IMR-90 (cell line): ENCODE measurements around the gene MAP3K13. TPM values are rescaled to one million over a fixed set of nuclear protein-coding genes. Genes with fewer than 3 reads are reported as not detected.

Experiments
- ATAC-seq: fragments of 200-7000 bp; cut with Tn5 transposase; 2 replicates; pipeline ENCODE4 v1.9.1; 2020; ENCODE audit warnings: low read depth, mild to moderate bottlenecking, moderate library complexity
- BruUV-seq: library from RNA; stranded (reverse); fragments of 400-500 nt; replicated peaks from 2 replicates; lab custom pipeline; 2021; lab: Mats Ljungman, UMichigan
- CTCF ChIA-PET: fragments of 300-600 bp; formaldehyde crosslinking; extraction: SDS; loops from one replicate; lab custom pipeline; 2021; ENCODE audit warnings: antibody characterized with exemption; lab: Yijun Ruan, JAX
- POLR2A ChIA-PET: fragments of 300-600 bp; sonication (Branson Sonifier 250); formaldehyde crosslinking; loops from one replicate; lab custom pipeline; 2022; ENCODE audit warnings: antibody characterized with exemption; ENCODE audit not compliant: unreplicated experiment; lab: Charles Lee
- DNase-seq: peaks from one replicate; pipeline ENCODE4 v3.0.0; 2013
- H2AFZ ChIP-seq: replicated peaks from 2 replicates; pipeline ENCODE3; 2013; ENCODE audit warnings: low read length, mild to moderate bottlenecking; ENCODE audit not compliant: poor library complexity
- H2AK5ac ChIP-seq: 2 replicates; pipeline ENCODE4 v1.6.1; 2013; ENCODE audit warnings: low read depth, low read length, inconsistent platforms
- H2AK9ac ChIP-seq: replicated peaks from 2 replicates; pipeline ENCODE3; 2013; ENCODE audit warnings: mild to moderate bottlenecking, low read depth, low read length, moderate library complexity; ENCODE audit not compliant: poor library complexity
- H2BK120ac ChIP-seq: 2 replicates; pipeline ENCODE4 v1.6.1; 2013; ENCODE audit warnings: low read depth, low read length, inconsistent platforms
- H2BK15ac ChIP-seq: 3 replicates; pipeline ENCODE4 v1.6.1; 2013; ENCODE audit warnings: low read depth, low read length, inconsistent platforms
- H2BK20ac ChIP-seq: 2 replicates; pipeline ENCODE4 v1.6.1; 2013; ENCODE audit warnings: low read depth, mild to moderate bottlenecking, inconsistent platforms, low read length, moderate library complexity
- H2BK5ac ChIP-seq: 2 replicates; pipeline ENCODE4 v1.6.1; 2013; ENCODE audit warnings: mild to moderate bottlenecking, low read depth, low read length, inconsistent platforms; ENCODE audit not compliant: poor library complexity, severe bottlenecking
- H3K14ac ChIP-seq: replicated peaks from 2 replicates; pipeline ENCODE4 v1.6.1; 2013; ENCODE audit warnings: low read depth, low read length, inconsistent platforms
- H3K18ac ChIP-seq: 2 replicates; pipeline ENCODE4 v1.6.1; 2013; ENCODE audit warnings: low read depth, low read length, control low read depth
- H3K23ac ChIP-seq: 2 replicates; pipeline ENCODE4 v1.6.1; 2013; ENCODE audit warnings: low read depth, low read length, inconsistent platforms
- H3K27ac ChIP-seq: 2 replicates; pipeline ENCODE4 v1.5.1; 2013; ENCODE audit warnings: mild to moderate bottlenecking, control low read depth, low read length; ENCODE audit not compliant: insufficient read depth
- H3K27me3 ChIP-seq: 2 replicates; pipeline ENCODE4 v1.6.1; 2013; ENCODE audit warnings: low read length; ENCODE audit not compliant: control insufficient read depth, insufficient read depth
- H3K36me3 ChIP-seq: 2 replicates; pipeline ENCODE4 v1.6.1; 2013; ENCODE audit warnings: low read length, mixed read lengths; ENCODE audit not compliant: control insufficient read depth, insufficient read depth
- H3K4ac ChIP-seq: 2 replicates; pipeline ENCODE4 v1.6.1; 2013; ENCODE audit warnings: low read depth, low read length, inconsistent platforms
- H3K4me1 ChIP-seq: 2 replicates; pipeline ENCODE4 v1.6.1; 2013; ENCODE audit warnings: low read length, mixed read lengths; ENCODE audit not compliant: control insufficient read depth, insufficient read depth
- H3K4me2 ChIP-seq: 2 replicates; pipeline ENCODE4 v1.6.1; 2013; ENCODE audit warnings: low read depth, mild to moderate bottlenecking, control low read depth, low read length, moderate library complexity
- H3K4me3 ChIP-seq: 2 replicates; pipeline ENCODE4 v1.5.1; 2013; ENCODE audit warnings: low read depth, mild to moderate bottlenecking, control low read depth, low read length, moderate library complexity; ENCODE audit not compliant: insufficient read depth
- H3K56ac ChIP-seq: 2 replicates; pipeline ENCODE4 v1.6.1; 2013; ENCODE audit warnings: low read length, inconsistent platforms; ENCODE audit not compliant: insufficient read depth; ENCODE audit errors: extremely low read depth
- H3K79me1 ChIP-seq, 2 experiments: 2 replicates each; pipeline ENCODE4 v1.6.1; 2013; ENCODE audit warnings: low read length in 2 of 2, inconsistent platforms in 1 of 2, low read depth in 1 of 2
- H3K9ac ChIP-seq: 2 replicates; pipeline ENCODE4 v1.6.1; 2013; ENCODE audit warnings: low read depth, low read length, control low read depth
- H3K9me1 ChIP-seq: 2 replicates; pipeline ENCODE4 v1.6.1; 2013; ENCODE audit warnings: low read length, inconsistent platforms; ENCODE audit not compliant: insufficient read depth
- H3K9me3 ChIP-seq: 2 replicates; pipeline ENCODE4 v1.6.1; 2013; ENCODE audit warnings: low read length; ENCODE audit not compliant: control insufficient read depth, insufficient read depth
- H4K20me1 ChIP-seq: 2 replicates; pipeline ENCODE4 v1.6.1; 2013; ENCODE audit warnings: low read length, inconsistent platforms; ENCODE audit not compliant: insufficient read depth
- H4K5ac ChIP-seq: 2 replicates; pipeline ENCODE4 v1.6.1; 2013; ENCODE audit warnings: mild to moderate bottlenecking, low read depth, low read length, control low read depth
- H4K8ac ChIP-seq, 2 experiments: 2 replicates each; pipeline ENCODE4 v1.6.1; 2013; ENCODE audit warnings: low read depth in 2 of 2, low read length in 2 of 2, control low read depth in 1 of 2, inconsistent platforms in 1 of 2
- H4K91ac ChIP-seq: 2 replicates; pipeline ENCODE4 v1.6.1; 2013; ENCODE audit warnings: low read depth, low read length, inconsistent platforms; ENCODE audit not compliant: insufficient read depth
- BHLHE40 ChIP-seq: fragments of 150-350 bp; IDR thresholded peaks from 2 replicates; pipeline ENCODE4 v1.6.1; 2016; ENCODE audit warnings: mild to moderate bottlenecking, low read depth, low read length
- CEBPB ChIP-seq: IDR thresholded peaks from 2 replicates; pipeline ENCODE4 v1.6.1; 2012; ENCODE audit warnings: low read depth, low read length, improper control_type of control experiment
- ELK1 ChIP-seq: fragments of 150-350 bp; IDR thresholded peaks from 2 replicates; pipeline ENCODE4 v1.6.1; 2016; ENCODE audit warnings: low read depth, mild to moderate bottlenecking, low read length, moderate library complexity, borderline replicate concordance
- FOS ChIP-seq: fragments of 150-350 bp; IDR thresholded peaks from 2 replicates; pipeline ENCODE4 v1.6.1; 2016; ENCODE audit warnings: low read depth, low read length
- MAFK ChIP-seq: IDR thresholded peaks from 2 replicates; pipeline ENCODE4 v1.6.1; 2012; ENCODE audit warnings: low read depth, low read length, improper control_type of control experiment
- MAZ ChIP-seq: IDR thresholded peaks from 2 replicates; pipeline ENCODE4 v1.6.1; 2012; ENCODE audit warnings: low read depth, mild to moderate bottlenecking, low read length, improper control_type of control experiment, moderate library complexity, borderline replicate concordance
- POLR2A ChIP-seq: IDR thresholded peaks from 2 replicates; pipeline ENCODE4 v1.6.1; 2012; ENCODE audit warnings: mild to moderate bottlenecking, low read depth, low read length
- RAD21 ChIP-seq: IDR thresholded peaks from 2 replicates; pipeline ENCODE4 v1.6.1; 2012; ENCODE audit warnings: low read length, improper control_type of control experiment
- RFX5 ChIP-seq: IDR thresholded peaks from 2 replicates; pipeline ENCODE4 v1.8.0; 2012; ENCODE audit warnings: low read depth, mild to moderate bottlenecking, low read length, moderate library complexity
- WGBS, 2 experiments: methylation state at CpG; one replicate each; pipeline versions ENCODE4 v1.1.5 to v1.1.7; 2013; ENCODE audit warnings: missing lambda C conversion rate in 2 of 2; ENCODE audit not compliant: insufficient read length in 1 of 2; ENCODE audit errors: extremely low coverage in 2 of 2; 5-methylcytosine and 5-hydroxymethylcytosine counted together
- dilution Hi-C: fragments of 300-500 bp; cut with HindIII; formaldehyde crosslinking; loops from one replicate; pipeline ENCODE4 v1.14.3; 2018; ENCODE audit warnings: low sequenced_read_pairs; ENCODE audit not compliant: unreplicated experiment
- in situ Hi-C: fragments of 300-500 bp; cut with MboI; formaldehyde crosslinking; loops from 3 replicates; pipeline ENCODE4 v1.14.3; 2019; ENCODE audit warnings: low sequenced_read_pairs, inconsistent platforms, mixed read lengths
- intact Hi-C: fragments of 100-400 bp; cut with micrococcal nuclease; formaldehyde crosslinking; loops from 2 replicates; pipeline ENCODE4 v1.10.0; 2022
- polyA plus RNA-seq, 3 experiments: library from polyadenylated mRNA; depleted of rRNA; stranded (reverse); fragments of >200 nt; gene quantifications; 2 replicates each; pipeline ENCODE4 v1.2.3, GENCODE V29; 2012; ENCODE audit warnings: low replicate concordance in 1 of 3
- total RNA-seq: library from RNA; depleted of rRNA; stranded (reverse); fragments of >200 nt; gene quantifications from 2 replicates; pipeline ENCODE4 v1.2.3, GENCODE V29; 2012
- TF ChIP-seq, protein P1 (sequence below): conservative IDR thresholded peaks from 2 replicates; pipeline ENCODE4 v1.5.1; 2012; ENCODE audit warnings: mild to moderate bottlenecking, low read depth, low read length, improper control_type of control experiment

Gene MAP3K13
- total and polyA plus RNA-seq, 2 of the 4 experiments (the other 2 are of a cell fraction): 9.9 to 17.6 TPM

- Histone ChIP-seq H3K27me3 (no peaks in the 10 kb centered on the region), H3K4me2 (no peak overlapping the region), H4K5ac (no peak overlapping the region), H3K4ac (no peak overlapping the region), H3K18ac (no peak overlapping the region), H3K79me1 (no peaks in the 10 kb centered on the region), H4K20me1 (no peaks in the 10 kb centered on the region), H4K91ac (no peak overlapping the region), H3K56ac (no peak overlapping the region), H3K9me1 (no peaks in the 10 kb centered on the region), H2BK5ac (no peak overlapping the region), H2AK9ac (no peak overlapping the region), H3K4me3 (no peak overlapping the region), H3K27ac (no peak overlapping the region), H2AK5ac (no peak overlapping the region), H2BK120ac (no peak overlapping the region), H3K36me3 (no peaks in the 10 kb centered on the region), H3K9me3 (no peaks in the 10 kb centered on the region), H3K23ac (no peak overlapping the region), H3K4me1 (no peaks in the 10 kb centered on the region), H2BK15ac (no peak overlapping the region), H4K8ac (no peak overlapping the region), H3K9ac (no peak overlapping the region), H2AFZ (no peak overlapping the region), H2BK20ac (no peak overlapping the region), H3K14ac (no peak overlapping the region)
- WGBS, 2 experiments: no CpG with 5 or more reads among the region's 1 CpG
- intact Hi-C loops: no loop called here
- POLR2A ChIA-PET: no interaction called here
- DNase-seq (no peak), ATAC-seq (no peak)
- CTCF ChIA-PET: no interaction called here
- TF ChIP-seq MAZ: no peak
- no peak for TF ChIP-seq RFX5
- TF ChIP-seq, protein P1, sequence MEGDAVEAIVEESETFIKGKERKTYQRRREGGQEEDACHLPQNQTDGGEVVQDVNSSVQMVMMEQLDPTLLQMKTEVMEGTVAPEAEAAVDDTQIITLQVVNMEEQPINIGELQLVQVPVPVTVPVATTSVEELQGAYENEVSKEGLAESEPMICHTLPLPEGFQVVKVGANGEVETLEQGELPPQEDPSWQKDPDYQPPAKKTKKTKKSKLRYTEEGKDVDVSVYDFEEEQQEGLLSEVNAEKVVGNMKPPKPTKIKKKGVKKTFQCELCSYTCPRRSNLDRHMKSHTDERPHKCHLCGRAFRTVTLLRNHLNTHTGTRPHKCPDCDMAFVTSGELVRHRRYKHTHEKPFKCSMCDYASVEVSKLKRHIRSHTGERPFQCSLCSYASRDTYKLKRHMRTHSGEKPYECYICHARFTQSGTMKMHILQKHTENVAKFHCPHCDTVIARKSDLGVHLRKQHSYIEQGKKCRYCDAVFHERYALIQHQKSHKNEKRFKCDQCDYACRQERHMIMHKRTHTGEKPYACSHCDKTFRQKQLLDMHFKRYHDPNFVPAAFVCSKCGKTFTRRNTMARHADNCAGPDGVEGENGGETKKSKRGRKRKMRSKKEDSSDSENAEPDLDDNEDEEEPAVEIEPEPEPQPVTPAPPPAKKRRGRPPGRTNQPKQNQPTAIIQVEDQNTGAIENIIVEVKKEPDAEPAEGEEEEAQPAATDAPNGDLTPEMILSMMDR: no peak
- no peak for TF ChIP-seq CEBPB
- TF ChIP-seq POLR2A: no peak
- TF ChIP-seq BHLHE40: no peak
- TF ChIP-seq FOS: no peak
- TF ChIP-seq MAFK: no peak
- no peak for TF ChIP-seq ELK1
- no peak for TF ChIP-seq RAD21
- in situ Hi-C loops: no loop called here
- dilution Hi-C loops: no loop called here
- BruUV-seq: no TSS peak
These were observed 24.7 kb downstream of the MAP3K13 start for GRCh38 chr3:185387646-185388045.
